ENCODE data around the gene ETNK2. TPM values are rescaled to one million over a fixed set of nuclear protein-coding genes. Genes with fewer than 3 reads are reported as not detected.
"Not testable (repeated sequence)": the region's sequence is repeated elsewhere in the genome, so short reads cannot be mapped to it uniquely, and the experiment has no call there.

The ETNK2 gene
- polyA plus RNA-seq, 1 experiment = 25.6 TPM

DNA sequence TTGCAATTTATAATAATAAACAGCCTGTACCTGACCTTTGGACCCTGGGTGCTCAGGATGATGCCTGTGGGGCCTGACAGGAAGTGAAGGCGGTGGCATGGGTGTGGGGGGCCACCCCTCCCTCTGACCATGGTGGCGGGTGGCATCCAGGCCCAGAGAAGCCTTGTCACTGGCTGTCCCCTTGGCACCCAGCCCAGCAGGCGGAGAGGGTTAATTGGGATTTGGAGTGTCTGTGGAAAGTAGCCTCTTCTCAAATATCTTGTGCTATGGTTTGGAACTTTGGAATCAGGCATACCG is 58.5 kb downstream of the ETNK2 start:
- no peak for DNase-seq (ENCODE audit: low read depth, low spot score)
- Histone ChIP-seq H3K27me3 (ENCODE audit: control insufficient read depth, insufficient read depth, low read length) (peaks cover 6% of the 10 kb centered on the region), H3K9me3 (ENCODE audit: control insufficient read depth, insufficient read depth, low read length) (no peaks in the 10 kb centered on the region), H3K27ac (ENCODE audit: low read depth, low read length) (no peak overlapping the region), H3K4me3 (ENCODE audit: low read depth, low read length) (no peak overlapping the region)
- POLR2A ChIA-PET = no interaction called here
- TF ChIP-seq, protein P1, sequence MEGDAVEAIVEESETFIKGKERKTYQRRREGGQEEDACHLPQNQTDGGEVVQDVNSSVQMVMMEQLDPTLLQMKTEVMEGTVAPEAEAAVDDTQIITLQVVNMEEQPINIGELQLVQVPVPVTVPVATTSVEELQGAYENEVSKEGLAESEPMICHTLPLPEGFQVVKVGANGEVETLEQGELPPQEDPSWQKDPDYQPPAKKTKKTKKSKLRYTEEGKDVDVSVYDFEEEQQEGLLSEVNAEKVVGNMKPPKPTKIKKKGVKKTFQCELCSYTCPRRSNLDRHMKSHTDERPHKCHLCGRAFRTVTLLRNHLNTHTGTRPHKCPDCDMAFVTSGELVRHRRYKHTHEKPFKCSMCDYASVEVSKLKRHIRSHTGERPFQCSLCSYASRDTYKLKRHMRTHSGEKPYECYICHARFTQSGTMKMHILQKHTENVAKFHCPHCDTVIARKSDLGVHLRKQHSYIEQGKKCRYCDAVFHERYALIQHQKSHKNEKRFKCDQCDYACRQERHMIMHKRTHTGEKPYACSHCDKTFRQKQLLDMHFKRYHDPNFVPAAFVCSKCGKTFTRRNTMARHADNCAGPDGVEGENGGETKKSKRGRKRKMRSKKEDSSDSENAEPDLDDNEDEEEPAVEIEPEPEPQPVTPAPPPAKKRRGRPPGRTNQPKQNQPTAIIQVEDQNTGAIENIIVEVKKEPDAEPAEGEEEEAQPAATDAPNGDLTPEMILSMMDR (IDR thresholded peaks at IDR 0.05; ENCODE audit: low read depth, low read length) = no peak
- CTCF ChIA-PET = interaction anchor here (0.6 to 1.3 kb wide), 2 partner anchors 160 to 222 kb away, joined by 3 to 4 read pairs; no protein-coding TSS in a partner anchor

DNA sequence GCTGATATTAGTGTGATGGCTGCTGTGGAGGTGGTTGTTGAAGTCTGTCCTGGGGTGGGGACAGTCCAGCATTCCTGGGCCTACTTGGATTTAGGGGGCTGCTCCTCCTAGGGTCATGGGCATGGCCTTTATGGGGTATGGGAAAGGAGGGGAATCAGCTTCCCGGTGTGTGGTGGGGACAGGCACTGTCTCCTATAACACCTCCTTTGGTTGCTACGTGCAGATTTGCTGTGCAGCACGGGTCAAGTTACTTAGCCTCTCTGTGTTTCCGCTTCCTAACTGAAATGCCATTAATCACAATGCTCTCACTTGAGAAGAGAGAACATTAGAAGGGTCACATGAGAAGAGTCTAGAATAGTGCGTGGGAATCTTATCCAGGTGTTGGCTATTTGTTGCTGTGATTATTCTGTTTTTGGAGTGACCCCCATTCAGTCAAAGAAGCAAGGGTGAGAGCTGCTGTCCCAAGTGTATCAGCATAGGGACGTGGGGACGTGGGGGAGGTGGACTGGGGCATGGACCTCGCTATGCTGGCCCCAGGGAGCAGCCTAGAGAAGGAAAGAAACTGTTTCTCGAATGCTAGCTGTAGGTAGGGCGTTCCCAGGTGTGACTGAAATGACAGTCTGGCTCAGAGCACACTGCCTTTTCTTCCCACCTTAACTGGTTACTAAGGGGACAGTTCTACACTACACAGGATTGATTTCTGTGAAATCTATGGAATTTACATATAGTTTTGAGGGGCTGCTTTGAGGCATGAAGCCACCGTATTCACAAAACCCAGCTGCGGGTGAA is 59.0 kb downstream of the ETNK2 start:
- no peak for DNase-seq (ENCODE audit: low read depth, low spot score)
- peaks cover 6% of the 10 kb centered on the region for H3K27me3 ChIP-seq (ENCODE audit: control insufficient read depth, insufficient read depth, low read length)
- H3K4me3 ChIP-seq (ENCODE audit: low read depth, low read length) = no peak overlapping the region
- H3K27ac ChIP-seq (ENCODE audit: low read depth, low read length) = no peak overlapping the region
- H3K9me3 ChIP-seq (ENCODE audit: control insufficient read depth, insufficient read depth, low read length) = no peaks in the 10 kb centered on the region
- TF ChIP-seq, protein P1 (IDR thresholded peaks at IDR 0.05; ENCODE audit: low read depth, low read length) = no peak
- ChIA-PET CTCF (interaction anchor here (0.6 to 1.3 kb wide), 2 partner anchors 161 to 222 kb away, joined by 3 to 4 read pairs; no protein-coding TSS in a partner anchor), POLR2A (no interaction called here)

DNA sequence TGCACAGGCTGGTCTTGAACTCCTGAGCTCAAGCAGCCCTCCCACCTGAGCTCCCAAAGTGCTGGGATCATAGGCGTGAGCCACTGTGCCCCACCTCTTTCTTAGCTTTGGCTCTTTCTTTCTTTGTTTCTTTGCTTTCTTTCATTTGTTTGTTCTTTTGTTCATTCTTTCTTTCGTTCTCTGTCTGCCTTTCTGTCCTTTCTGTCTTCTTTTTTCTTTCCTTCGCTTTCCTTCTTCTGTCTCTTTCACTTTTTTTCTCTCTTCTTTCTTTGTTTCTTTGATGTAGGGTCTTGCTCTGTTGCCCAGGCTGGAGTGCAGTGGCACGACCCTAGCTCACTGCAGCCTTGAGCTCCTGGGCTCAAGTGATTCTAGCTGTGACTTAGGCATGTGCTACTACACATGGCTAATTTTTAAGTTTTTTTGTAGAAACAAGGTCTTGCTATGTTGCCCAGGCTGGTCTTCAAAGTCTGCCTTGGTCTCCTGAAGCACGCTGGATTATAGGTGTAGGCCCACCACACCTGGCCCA is 60.0 kb downstream of the ETNK2 start:
- CTCF ChIA-PET = no interaction called here
- POLR2A ChIA-PET = no interaction called here

DNA sequence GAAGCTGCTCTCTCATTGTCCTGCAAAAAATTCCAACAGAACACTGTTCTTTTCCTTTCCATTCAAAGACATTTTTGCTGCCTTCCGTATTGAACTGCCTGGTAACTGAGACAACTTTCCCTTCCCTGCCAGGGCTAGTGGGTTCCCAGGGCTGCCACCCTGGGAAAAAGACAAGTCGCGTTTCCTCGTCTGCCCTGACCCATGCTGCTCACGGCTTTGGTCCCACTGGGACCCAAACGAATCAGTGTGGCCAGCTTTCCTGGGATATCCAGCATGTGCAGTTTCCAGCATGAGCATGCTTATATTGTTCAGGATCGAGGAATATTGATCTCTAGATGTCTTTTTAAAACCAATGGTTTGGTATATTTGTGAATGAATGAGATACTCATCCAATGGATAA is 60.8 kb downstream of the ETNK2 start:
- TF ChIP-seq, protein P1 (IDR thresholded peaks at IDR 0.05; ENCODE audit: low read depth, low read length) = no peak
- ChIA-PET POLR2A (no interaction called here), CTCF (no interaction called here)
- Histone ChIP-seq H3K4me3 (ENCODE audit: low read depth, low read length) (no peak overlapping the region), H3K27ac (ENCODE audit: low read depth, low read length) (no peak overlapping the region), H3K27me3 (ENCODE audit: control insufficient read depth, insufficient read depth, low read length) (peaks cover 6% of the 10 kb centered on the region), H3K9me3 (ENCODE audit: control insufficient read depth, insufficient read depth, low read length) (no peaks in the 10 kb centered on the region)
- no peak for DNase-seq (ENCODE audit: low read depth, low spot score)

More for the DNA sequence above, 60.0 kb downstream of the ETNK2 start:
- no peak for DNase-seq (ENCODE audit: low read depth, low spot score)
- H3K27ac ChIP-seq (ENCODE audit: low read depth, low read length) = no peak overlapping the region
- TF ChIP-seq, protein P1 (IDR thresholded peaks at IDR 0.05; ENCODE audit: low read depth, low read length) = no peak
- no peak overlapping the region for H3K4me3 ChIP-seq (ENCODE audit: low read depth, low read length)
- H3K9me3 ChIP-seq (ENCODE audit: control insufficient read depth, insufficient read depth, low read length) = no peaks in the 10 kb centered on the region
- peaks cover 6% of the 10 kb centered on the region for H3K27me3 ChIP-seq (ENCODE audit: control insufficient read depth, insufficient read depth, low read length)

DNA sequence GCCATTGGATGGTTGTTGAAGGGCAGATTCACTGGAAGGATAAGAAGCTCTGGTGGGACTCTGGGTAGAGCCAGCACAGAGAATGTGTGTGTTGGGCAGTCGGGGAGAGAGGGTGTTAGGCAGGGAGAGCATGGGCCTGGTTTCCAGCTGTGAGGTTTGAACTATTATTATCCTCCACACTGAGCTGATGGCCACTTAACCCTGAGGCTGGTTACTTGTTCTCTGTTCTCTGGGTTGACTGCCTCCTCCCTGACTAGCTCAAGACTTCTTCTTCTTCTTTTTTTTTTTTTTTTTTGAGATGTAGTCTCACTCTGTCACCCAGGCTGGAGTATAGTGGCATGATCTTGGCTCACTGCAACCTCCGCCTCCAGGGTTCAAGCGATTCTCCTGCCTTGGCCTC is 61.7 kb downstream of the ETNK2 start:
- DNase-seq (ENCODE audit: low read depth, low spot score); H3K27ac ChIP-seq (ENCODE audit: low read depth, low read length); H3K4me3 ChIP-seq (ENCODE audit: low read depth, low read length); H3K9me3 ChIP-seq (ENCODE audit: control insufficient read depth, insufficient read depth, low read length); POLR2A ChIA-PET; H3K27me3 ChIP-seq (ENCODE audit: control insufficient read depth, insufficient read depth, low read length): not testable (repeated sequence)
- CTCF ChIA-PET = interaction anchor here (0.7 to 1.6 kb wide), 2 partner anchors 219 to 701 kb away, joined by 3 to 7 read pairs; no protein-coding TSS in a partner anchor

All from AG04450 (cell line).